GM12801 (cell line): ENCODE data around the gene ADCK2.

ENCODE experiments used
- CTCF ChIP-seq: IDR thresholded peaks from one replicate; pipeline ENCODE4 v1.5.1; 2011; ENCODE audit warnings: control low read depth; ENCODE audit not compliant: insufficient read length; ENCODE audit errors: extremely low read depth

Gene ADCK2

GRCh38 chr7:140697447-140698143 is 24.9 kb downstream of the ADCK2 start:
- no peak for TF ChIP-seq CTCF

DNA sequence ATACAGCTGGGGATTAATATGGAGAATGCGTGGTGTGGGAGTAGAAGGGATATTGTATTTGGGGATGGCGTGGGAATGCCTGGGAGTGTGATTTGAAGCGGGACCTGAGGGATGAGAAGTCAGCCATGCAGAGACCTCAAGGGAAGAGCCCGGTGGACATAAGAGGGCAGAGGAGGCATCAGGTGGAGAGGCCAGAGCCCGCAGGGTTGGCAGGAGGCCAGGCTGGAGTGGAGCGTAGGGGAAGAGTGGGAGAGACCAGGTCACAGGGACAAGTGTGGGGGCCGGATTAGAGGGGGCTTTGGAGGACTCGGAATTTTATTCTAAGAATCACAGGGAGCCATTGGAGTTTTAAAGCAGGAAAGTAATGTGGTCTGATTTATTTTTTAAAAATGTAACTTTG is 25.7 kb downstream of the ADCK2 start:
- TF ChIP-seq CTCF: no peak

- TF ChIP-seq CTCF: no peak
Measured at GRCh38 chr7:140702774-140703173, 30.0 kb downstream of the ADCK2 start.

- no peak for TF ChIP-seq CTCF
Measured at GRCh38 chr7:140704205-140704604, 31.5 kb downstream of the ADCK2 start.

GRCh38 chr7:140707132-140707531 is 34.4 kb downstream of the ADCK2 start:
- no peak for TF ChIP-seq CTCF

DNA sequence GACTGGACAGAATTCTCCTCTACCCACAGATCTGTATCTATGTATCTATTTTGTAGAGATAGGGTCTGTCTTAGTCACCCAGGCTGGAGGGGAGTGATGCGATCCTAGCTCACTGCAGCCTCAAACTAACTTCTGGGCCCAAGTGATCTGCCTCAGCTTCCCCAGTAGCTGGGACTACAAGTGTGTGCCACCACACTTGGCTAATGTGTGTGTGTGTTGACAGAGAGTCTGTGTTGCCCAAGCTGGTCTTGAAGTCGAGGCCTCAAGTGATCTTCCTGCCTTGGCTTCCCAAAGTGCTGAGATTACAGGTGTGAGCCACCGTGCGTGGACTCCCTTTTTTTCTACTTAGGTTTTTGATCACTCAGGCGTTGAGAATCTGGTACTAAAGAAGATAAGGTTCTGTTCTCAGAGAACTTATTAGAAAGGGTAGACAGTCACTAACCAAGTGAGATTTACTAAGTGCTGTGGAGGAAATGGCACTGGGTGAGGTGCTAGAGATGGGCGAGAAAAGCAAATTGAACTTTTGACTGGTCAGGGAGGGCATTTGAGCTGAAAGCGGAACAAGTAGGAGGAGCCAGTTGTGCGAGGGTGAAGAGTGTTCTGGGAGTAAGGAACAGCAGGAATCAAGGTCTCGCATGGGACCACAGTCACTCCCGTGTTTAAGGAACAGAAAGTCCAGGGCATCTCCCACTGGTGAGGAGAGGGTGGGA is 41.7 kb downstream of the ADCK2 start:
- TF ChIP-seq CTCF: no peak

DNA sequence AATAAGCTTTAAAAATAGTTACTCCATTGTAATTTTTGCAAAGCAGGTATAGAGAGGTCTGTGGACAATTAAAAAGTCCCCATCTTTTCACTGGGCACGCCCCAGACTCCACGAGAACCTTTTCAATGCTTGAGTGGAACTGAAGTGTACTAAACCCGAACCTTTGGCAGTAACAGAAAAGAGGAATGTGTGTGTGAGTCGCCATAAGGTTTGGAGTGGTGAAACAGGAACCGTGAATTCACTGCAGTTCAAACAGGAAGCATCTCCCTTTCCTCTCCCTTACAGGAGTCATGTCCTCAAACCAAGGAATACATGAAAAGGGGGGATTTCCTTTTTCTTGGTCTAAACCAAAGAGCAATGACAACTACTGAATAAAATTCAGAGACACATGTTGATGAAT is 47.0 kb downstream of the ADCK2 start:
- TF ChIP-seq CTCF: no peak
